ENCODE measurements around the gene UXT.

Gene UXT

DNA sequence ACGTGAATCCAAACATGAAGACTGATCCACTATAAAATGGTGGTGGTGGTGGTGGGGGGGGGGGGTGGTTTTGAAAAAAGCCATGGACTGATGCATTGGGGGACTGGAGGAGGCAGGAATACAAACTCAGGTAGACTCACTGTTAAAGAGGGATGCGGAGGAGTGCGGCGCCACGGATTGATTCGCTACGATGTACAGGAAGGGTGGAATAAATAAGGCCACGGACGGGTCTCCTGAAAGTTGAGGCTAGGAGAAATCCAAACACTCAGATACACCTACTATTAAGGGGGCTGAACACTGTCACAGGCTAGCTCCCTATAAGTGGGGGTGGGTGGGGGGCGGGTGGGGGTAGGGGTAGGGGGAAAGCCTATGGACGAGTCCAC is 9.2 kb downstream of the UXT start:
- in situ Hi-C loops (cut with HindIII; ENCODE audit: low sequenced_read_pairs) = no loop called here

DNA sequence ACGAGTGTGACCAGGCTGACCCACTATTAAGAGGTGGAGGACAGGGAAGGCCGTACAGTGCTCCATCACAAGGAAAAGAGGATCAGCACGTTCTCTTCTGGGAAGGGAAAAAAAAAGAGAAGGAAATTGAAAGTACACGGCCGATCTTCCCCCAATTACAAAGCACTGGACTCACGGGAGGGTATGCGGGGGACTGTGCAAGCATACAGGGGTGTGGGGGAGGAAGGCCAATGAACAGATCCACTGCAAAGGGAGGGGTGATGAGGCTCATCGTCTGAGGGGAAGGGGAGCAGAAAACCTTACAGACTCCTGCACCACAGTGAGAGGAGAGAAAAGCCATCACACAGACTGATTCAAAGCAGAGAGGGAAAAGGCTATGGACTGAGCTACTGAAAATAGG is 9.7 kb downstream of the UXT start:
- in situ Hi-C loops (cut with HindIII; ENCODE audit: low sequenced_read_pairs) = no loop called here

DNA sequence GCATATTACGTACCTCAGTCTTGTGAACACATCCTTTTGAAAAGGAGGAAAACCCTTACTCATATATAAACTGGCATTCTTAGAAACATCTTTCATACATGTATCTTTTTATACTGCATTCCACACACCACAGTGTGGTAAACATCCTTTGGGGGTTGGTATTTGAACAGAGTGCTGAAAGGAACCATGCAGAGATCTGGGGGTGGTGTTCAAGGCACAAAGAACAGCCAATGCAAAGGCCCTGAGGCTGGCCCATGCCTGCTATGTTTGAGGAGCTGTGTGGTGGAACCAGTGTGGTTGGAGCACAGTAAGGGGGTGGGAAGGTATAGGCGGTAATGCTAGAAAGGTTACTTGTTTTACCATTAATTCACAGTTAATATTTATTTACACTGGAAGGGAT is 10.6 kb downstream of the UXT start:
- in situ Hi-C loops (cut with HindIII; ENCODE audit: low sequenced_read_pairs) = no loop called here

DNA sequence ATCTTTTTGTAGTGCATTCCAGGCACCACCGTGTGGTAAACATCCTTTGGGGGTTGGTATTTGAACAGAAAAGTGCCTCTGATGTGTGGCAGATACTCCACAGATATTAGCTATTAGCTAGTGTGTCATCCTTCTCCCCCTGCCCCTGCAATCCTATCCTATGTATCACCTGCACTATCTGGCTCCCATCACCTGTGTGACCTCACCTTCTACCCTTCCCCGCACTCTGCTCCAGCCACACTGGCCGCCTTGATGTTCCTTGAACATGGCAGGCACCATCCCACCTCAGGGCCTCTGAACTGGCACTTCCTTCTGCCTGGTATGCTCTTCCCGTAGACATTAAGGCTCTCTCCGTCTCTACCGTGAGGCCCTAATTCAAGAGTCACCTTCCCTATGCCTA is 12.3 kb downstream of the UXT start:
- in situ Hi-C loops (cut with HindIII; ENCODE audit: low sequenced_read_pairs) = no loop called here

DNA sequence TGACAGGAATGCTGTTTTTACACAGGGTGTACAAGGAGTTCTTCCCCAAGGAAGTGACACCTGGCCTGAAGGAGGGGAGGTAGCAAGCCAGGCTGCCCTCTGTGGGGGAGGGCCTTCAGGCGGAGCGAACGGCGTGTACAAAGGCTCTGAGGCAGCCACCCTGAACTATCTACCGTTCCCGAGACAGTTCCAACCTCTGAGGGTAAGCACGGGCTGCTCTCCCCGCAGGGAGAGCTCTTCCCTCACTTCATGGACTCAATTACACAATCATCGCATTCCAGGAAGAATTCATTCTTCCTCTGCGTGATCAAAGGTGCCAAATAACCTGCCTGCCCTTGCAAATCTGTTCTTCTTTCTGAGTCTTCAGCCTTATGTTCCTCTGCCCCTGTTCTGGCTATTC is 13.4 kb downstream of the UXT start:
- in situ Hi-C loops (cut with HindIII; ENCODE audit: low sequenced_read_pairs) = no loop called here

DNA sequence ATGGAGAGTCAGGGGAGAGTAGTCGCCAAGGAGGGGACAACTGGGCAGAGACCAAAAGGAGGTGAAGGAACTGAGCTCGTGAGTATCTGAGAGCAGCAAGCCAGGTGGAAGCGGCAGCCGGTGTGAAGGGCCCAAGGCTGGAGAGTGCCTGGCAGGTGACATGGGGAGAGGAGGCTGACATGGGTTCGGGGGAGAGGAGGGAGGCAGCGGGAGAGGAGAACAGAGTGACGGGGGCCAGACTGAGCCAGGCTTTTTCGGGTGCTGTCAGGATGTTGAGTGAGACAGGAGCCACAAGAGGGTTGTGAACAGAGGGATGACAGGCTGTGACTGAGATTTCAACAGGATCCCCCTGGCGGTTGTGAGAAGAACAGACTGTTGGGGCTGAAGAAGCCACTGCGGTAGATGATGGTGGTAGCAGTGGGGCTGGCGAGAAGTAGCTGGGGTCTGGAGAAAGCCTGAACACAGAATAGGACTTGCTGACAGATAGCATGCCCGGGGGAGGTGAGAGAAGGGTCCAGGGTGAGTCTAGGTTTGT is 14.4 kb downstream of the UXT start:
- in situ Hi-C loops (cut with HindIII; ENCODE audit: low sequenced_read_pairs) = no loop called here

DNA sequence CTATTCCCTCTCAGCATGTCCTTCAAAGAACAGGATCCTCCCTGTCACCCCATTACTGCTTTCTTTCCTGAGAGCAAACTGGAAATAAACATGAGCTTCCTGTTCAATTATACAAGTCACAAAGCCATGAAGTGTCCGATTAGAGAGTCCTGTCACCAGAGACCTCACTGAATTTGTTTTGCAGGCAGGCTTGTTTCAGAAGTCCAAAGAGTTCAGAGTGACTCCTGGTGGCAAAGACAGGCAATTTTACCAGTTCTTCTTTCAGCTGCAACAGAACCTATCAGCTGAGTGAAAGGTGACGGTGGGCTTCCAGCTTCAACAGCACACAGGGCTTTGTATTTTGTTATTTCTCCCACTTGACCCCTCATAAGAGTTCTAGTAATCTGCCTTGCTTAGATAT is 15.1 kb downstream of the UXT start:
- in situ Hi-C loops (cut with HindIII; ENCODE audit: low sequenced_read_pairs) = no loop called here

DNA sequence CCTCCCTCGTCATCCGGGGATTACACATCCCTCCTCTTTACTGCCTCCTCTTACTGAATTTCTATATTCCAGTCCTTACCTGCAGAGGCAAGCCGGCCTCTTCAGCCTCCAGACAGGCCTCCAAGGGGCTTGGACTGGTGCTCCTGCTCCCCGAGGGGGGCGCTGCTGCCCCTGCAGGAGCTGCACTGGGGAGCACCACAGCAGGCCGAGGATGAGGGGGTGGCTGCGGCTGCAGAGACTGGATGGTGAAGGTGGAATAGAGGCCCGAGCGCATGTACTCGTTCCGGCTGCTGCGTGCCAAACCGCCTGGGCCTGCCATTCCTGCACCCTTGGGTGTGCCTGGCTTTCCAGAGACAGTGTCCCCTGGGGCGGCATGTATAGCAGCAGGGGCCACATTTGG is 20.2 kb downstream of the UXT start:
- in situ Hi-C loops (cut with HindIII; ENCODE audit: low sequenced_read_pairs) = no loop called here

DNA sequence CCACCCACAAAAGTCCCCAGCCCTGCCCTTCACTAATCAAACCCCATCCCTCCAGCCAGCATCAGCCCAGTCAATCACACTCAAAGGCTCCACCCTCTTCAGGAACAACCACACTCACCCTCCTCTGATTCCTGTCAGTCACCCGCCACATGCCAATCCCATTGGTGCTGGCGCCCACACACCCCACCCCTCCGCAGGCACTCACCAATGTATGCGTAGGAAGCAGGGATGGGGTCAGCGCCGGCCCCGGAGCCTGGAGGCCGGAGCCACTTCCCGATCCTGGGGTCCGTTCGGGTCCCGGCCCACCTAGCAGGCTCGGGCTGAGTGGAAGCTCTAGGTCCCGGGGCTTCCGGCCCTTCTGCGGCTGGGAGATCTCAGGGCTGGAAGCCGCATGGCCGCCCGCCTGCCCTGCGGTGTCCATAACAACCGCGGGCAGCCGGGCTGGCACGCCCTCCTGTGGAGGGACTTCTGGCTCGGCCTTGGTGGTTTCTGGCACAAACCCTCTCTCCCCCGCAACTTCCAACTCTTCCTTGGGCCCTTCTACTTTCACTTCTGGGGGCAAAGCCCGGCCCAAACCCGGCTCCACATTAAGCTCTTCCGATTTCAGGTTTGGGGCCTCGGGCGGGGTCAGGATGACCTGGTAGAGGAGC is 21.3 kb downstream of the UXT start:
- in situ Hi-C loops (cut with HindIII; ENCODE audit: low sequenced_read_pairs) = no loop called here

DNA sequence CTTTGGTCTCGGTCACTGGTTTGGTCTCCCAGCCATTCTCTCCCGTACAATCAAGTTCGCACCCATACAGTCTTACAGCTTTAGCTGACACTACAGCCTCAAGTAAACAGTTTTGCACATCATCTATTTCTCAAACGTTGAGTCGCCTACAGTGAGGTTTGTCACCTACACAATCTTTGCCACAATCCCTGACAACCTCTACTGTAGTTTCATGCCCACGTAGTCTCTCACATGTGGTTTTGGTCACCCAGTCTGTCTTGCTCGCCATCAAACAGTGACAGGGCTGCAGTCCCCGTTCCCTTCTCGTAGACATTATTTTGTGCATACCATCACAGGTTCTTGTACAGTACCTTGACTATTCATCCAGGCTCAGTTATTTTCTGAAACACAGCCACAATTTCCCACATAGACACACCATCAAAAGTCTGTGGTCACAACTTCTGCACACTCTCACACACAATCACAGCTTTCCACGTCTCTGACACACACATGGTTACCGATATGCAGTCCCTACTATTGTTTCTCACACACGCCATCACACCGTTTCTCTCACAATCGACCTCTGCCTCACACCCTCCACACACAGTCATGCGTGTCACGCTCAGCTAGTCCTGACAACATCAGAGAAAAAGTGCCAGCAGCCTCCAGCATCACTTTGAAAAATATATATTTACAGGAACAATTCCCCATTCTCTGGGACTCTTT is 24.0 kb downstream of the UXT start:
- in situ Hi-C loops (cut with HindIII; ENCODE audit: low sequenced_read_pairs) = no loop called here

DNA sequence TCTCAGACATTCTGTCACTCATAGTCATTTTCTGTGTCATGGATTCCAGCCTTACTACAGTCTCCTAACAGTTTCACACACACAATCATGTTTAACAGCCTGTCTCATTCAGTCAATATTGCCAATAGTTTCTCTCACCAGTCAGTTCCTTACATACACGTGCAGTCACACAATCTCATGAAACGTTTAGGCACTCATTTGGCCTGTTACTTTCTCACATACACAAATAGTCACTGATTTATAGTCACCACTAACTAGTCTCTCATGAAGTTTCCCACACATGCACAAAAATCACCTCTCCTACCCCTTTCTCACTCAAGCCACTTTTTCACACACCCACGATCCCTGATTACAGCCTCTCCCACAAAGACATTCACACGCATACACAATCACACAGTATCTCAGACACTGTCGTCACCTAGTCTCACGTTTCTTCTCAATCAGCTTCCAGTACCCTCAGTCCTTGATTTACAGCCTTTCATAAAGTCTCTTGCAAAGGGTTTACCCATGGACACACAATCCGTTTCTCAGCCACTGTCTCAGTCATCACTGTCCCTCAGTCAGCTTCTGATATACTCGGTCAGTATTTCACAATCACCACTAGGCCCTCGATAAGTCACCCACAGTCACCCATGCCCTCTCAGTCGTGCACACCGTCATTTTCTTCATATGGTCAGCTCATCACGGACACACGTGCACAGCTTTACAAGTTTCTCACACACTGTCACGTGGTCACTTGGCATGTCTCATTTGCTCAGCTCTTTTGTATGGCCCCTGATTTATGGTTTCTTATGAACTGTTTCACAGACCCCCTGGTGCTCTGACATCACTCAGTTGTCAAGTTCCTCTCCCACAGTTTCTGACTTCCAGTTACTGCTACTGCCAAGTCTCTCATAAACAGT is 25.0 kb downstream of the UXT start:
- in situ Hi-C loops (cut with HindIII; ENCODE audit: low sequenced_read_pairs) = no loop called here

DNA sequence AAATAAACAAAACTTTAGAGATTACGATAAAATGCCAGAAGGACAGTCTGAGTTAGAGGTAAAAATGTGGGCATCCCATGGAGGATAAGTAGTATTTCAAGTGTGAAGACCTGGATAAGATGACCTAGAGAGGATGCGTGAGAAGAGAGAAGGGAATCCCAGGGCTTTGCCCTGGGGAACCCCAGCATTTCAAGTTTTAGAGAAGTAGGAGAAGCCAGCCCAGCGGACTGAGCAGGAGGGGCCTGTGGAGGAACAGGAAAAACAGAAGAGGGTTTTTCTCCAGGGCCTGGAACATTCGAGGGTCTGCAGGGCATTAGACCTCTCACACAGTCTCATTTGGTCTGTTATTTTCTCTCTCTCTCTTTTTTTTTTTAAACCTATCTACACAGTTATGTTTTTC is 26.3 kb downstream of the UXT start:
- in situ Hi-C loops (cut with HindIII; ENCODE audit: low sequenced_read_pairs) = no loop called here

DNA sequence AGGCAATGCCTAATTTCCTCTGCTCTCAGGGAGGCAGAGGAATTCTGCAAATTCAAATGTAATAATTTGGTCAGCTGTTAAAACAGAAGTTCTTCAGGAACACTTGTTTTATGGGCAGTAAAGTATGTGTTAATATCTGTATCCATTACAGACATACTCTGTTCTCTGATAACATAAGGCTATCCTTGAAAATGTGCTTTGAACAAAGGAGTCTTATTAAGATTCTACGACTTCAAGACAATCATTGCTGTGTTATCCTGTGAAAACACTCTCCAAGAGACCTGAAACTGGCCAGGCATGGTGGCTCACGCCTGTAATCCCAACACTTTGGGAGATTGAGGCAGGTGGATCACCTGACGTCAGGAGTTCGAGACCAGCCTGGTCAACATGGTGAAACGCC is 27.3 kb downstream of the UXT start:
- in situ Hi-C loops (cut with HindIII; ENCODE audit: low sequenced_read_pairs) = no loop called here

DNA sequence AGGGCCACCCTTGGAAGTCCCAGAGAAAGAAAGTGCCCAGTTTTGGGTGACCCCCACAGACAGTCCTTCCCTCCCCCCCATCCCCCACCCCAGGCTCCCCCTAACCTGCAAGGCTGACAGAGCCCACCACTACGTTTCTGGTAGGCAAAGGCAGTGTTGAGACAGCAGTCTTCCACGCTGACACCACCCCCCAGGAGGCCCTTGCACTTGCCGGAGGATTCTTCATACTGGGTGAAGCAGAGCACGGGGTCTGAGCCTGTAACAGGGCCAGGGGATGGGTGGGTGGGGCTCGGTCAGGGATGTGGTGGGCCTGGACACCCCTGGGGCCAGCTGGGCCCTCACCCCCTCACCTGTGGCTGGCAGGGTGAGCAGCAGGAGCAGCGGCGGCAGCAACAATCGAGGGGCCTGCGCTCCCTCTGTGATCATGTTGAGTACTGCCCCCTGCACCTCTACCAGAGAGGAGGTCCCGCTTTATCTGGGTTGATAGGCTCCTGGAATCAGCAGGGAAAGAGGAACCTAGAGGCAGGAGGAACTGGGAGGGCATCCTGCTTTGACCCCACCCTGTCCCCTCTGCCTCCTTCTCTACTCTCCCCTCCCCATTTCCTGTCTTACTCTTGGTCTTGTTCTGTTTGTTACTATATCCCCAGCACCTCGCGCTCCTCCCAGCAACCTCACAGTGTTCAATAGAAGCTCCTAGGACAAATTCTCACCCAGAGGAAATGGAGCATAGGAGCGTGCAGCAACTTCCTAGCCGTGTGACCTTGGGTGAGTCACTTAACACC is 29.4 kb downstream of the UXT start, which contains the start of gene CFP:
Gene CFP, minus strand, starts transcription at position 512 of the 782 bp plus-strand sequence. Its CDS starts 86 bp downstream, at position 426.
- in situ Hi-C loops (cut with HindIII; ENCODE audit: low sequenced_read_pairs) = no loop called here

DNA sequence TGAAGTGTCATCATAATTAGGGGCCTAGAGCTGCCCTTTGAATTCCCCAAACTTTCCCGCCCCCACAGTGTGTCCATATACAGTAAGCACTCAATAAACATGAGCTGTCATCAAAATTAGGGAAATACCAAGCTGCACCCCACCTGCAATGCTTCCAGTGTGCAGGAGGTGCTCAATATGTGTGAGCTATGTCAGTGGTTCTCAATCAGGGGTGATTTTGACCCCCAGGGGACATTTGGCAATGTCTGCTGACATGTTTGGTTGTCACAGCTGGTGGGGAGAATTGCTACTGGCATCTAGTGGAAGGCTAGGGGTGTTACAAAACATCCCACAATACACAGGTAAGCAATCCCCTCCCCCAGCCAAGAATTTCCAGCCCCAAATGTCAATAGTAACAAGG is 30.0 kb downstream of the UXT start:
- in situ Hi-C loops (cut with HindIII; ENCODE audit: low sequenced_read_pairs) = no loop called here

DNA sequence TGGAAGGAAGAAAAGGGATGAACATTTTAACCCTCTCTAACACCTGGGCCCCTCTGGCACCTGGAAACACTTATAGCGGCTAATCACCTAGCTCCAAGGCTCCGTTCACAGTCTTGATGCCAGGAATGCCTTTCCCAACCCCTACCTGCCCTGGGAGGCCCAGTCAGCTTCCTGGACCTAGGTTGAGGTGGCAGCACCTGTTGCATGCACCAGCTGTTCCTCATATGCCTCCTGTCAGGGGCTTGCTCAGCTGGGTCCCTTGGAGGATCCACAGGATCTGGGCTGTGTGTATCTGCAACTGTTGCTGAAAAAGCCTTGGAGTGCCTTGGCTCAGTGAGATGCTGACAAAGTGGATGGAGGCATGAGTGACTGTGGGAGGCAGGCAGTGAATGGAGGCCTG is 33.6 kb downstream of the UXT start:
- in situ Hi-C loops (cut with HindIII; ENCODE audit: low sequenced_read_pairs) = no loop called here

DNA sequence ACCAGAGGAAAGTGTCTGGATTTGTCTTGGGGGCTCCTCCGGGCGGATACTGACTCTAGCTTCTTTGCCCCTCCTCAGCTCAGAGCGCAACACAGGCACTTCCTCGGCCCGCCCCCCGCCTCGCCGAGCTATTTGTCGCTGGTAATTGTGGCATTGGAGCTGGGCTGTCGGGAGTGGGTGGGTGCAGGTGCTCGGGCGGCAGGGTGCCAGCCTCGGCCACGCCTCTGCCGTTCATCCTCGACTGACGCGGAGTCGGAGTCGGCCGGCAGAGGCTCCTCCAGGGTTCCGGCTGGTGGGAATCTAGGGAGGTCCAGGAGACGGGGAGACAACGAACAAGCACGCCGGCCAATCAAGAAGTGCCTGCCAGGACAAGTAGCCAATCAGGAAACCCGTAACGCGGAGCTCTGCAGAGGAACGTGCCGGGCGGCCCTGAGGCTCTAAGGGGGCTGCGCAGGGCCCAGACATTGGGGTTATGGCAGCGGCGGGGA is 35.4 kb downstream of the UXT start:
- in situ Hi-C loops (cut with HindIII; ENCODE audit: low sequenced_read_pairs) = no loop called here

DNA sequence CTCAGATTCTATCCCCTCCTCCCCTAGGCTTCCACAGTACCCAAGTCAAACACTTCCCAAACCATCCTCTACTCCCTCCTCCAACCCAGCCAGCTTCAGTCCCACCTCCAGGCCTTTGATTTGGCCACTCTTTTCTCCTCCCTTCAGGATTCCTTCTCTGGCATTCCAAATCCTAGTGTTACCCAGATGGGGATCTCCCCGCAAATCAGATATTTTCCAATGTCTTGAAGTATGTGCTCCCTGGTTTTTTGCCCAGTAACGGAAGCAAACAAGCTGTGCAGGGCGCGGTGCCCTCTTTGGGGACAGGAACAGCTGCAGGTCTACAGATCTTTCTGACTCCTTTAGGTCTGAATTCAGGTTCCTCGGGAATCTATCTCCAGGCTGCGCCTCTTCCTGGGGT is 37.1 kb downstream of the UXT start:
- in situ Hi-C loops (cut with HindIII; ENCODE audit: low sequenced_read_pairs) = no loop called here

DNA sequence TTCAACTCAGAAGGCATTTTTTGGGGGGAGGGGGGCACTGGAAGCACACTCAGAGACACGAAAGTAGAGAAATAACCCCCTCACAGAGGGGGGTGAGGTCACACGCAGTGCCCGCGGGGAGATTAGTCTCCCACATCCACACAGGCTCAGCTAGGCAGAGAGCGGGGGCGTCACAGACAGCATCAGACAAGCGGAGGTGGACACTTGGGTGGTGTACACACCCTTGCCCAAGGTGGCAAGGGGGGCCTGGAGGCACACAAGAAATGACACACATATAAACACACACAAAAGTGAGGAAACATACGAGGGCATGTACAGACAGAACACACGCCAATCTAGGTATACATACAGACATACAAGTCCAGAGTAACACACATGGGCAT is 38.7 kb downstream of the UXT start:
- in situ Hi-C loops (cut with HindIII; ENCODE audit: low sequenced_read_pairs) = no loop called here

DNA sequence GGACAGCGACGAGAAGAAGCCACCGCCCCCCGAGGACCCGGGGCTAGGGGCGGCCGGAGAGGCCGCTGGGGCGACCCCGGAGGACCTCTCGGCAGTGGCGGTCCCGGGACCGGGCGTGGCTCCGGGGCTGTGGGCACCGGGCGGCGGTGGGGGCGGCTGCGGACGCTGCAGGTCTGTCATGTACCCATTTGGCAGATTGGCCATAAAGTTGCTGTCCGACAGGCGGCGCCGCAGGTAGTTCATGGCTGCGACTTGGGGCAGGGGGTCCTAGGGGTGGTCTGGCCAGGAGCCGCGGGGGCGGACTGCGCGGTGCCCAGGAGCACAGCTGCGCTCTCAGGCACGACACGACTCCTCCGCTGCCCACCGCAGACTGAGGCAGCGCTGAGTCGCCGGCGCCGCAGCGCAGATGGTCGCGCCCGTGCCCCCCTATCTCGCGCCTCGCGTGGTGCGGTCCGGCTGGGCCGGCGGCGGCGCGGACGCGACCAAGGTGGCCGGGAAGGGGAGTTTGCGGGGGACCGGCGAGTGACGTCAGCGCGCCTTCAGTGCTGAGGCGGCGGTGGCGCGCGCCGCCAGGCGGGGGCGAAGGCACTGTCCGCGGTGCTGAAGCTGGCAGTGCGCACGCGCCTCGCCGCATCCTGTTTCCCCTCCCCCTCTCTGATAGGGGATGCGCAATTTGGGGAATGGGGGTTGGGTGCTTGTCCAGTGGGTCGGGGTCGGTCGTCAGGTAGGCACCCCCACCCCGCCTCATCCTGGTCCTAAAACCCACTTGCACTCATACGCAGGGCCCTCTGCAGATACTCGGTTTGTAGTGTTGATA is 39.3 kb downstream of the UXT start, which contains the start of gene SYN1:
Gene SYN1, minus strand, starts transcription at position 372 of the 817 bp plus-strand sequence. Its CDS starts 129 bp downstream, at position 243.
- in situ Hi-C loops (cut with HindIII; ENCODE audit: low sequenced_read_pairs) = no loop called here
